HG03095 (cell line): ENCODE measurements around the gene FABP6.
"Not testable (repeated sequence)": the region's sequence is repeated elsewhere in the genome, so short reads cannot be mapped to it uniquely, and the experiment has no call there.

Source experiments
- ATAC-seq: cut with Tn5 transposase; IDR thresholded peaks from one replicate; pipeline ENCODE4 v1.9.1; 2021; ENCODE audit warnings: moderate library complexity; ENCODE audit not compliant: unreplicated experiment

Gene FABP6

DNA sequence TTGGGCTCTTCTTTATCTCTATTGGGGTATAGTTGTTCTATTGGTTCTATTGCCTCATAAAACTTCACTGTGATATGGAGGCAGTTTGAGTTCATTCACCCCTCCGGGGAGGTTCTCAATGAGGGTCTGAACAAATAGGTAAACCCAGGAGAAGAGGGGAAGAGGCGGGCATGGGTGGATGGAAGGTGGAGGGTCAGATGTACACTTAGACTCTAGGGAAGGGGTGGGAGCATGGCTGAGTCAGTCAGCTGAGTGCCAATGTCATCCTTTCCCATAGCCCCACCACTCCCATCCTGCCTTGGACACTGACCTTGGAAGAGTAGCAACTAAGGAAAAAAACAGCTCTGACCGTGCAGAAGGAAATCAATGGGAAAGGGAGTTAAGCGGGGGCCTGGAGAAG, 9.9 kb upstream of the FABP6 start:
- no peak for ATAC-seq

DNA sequence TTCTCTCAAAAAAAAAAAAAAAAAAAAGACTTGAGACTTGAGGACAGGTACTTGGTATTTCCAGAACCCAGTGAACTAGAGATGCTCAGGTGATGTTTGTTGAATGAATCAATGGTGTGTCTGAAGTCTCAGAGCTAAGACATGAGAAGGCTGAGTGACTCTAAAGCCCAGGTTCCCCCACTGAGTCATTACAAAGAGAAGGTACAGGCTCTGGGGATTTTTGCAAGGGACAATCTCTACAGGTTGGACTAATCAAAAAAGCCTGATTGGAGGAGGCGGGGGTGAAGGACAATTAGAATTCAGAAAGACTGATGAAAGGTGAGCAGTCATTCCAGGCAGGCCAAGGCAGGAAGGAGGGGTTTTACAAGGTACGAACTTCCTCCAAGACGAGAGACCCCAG, 8.2 kb upstream of the FABP6 start:
- ATAC-seq: no peak

DNA sequence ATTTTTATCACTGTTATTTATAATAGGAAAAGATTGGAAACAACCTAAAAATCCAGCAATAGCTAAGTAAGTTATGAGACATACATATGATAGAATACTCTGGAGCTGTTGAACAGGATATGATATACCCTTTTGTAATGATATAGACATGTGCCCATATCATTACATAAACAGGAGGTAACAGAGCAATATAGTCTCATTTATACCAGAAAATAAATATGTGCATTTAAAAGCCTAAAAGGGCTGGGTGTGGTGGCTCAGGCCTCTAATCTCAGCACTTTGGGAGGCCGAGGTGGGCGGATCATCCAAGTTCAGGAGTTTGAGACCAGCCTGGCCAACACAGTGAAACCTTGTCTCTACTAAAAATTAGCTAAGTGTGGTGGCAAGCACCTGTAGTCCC, 2.3 kb upstream of the FABP6 start:
- ATAC-seq: no peak

DNA sequence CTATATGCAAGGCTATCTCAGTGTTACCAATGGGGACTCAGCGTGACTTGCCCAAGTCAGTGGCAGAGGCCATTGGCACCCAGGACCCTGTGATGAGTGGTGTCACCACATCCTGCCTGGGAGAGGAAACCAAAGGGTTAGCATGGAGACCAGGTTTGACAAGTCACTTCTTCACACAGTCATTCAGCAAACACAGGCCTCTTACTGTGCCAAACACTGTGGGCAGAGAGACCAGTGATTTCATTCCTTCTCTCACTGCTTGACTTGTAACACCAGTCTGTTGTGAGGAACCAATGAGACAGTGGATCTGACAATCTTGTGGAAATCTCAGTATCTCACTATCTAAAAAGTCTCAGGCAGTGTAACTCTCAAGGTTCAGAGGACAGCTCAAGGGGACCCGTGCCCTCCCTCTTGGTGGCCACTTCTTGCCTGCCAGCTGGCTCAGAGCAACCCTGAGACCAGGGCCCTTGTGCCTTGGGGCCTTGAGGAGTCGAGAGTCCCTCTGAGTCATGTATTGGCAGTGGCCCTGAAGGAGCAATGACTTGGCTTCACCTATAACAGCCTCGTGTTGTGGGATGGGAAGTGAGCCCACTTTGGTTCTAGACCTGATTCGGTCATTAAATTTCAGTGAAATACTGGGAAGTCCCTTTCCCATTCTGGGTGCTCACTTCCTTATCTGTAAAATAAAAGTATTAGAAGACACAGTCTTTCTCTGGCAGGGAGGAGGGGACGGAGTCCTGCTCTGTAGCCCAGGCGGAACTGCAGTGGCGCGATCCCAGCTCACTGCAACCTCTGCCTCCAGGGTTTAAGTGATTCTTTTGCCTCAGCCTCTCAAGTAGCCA, 1.6 kb downstream of the FABP6 start:
- ATAC-seq: peak; percentile 52

DNA sequence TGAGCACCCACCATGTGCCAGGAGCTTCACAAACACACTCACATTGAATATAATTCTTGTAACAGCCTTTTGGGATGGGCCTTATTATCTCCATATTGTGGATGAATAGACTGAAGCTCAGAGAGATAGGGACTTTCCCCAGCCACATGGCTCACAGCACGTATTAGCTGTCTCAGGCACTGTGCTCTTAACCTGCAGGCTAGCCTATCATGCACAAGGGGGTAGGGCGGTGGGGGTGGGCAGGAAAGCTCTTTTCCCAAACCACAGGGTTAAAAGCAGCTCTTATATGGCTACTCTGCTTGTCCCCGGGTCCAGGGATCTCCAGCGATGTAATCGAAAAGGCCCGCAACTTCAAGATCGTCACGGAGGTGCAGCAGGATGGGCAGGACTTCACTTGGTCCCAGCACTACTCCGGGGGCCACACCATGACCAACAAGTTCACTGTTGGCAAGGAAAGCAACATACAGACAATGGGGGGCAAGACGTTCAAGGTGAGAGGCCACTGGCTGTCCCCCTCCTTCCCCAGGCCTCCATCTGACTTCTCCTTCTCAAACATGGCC, 2.6 kb downstream of the FABP6 start:
- ATAC-seq: no peak

DNA sequence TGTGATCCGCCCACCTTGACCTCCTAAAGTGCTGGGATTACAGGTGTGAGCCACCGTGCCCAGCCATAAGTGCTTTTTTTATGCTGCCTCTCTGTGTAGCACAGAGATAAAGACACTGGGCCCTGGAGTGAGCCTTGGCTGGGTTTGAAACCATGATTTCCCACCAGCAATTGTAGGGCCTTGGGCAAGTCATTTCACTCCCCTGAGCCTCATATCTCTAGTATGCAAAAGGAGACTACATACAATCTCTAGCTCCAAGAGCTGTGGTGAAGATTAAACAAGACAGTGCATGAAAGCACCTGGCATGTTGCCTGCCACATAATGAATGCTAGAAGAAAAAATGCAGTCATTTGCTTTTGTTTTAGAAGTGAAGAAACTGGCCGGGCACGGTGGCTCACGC, 3.9 kb downstream of the FABP6 start:
- ATAC-seq: no peak

DNA sequence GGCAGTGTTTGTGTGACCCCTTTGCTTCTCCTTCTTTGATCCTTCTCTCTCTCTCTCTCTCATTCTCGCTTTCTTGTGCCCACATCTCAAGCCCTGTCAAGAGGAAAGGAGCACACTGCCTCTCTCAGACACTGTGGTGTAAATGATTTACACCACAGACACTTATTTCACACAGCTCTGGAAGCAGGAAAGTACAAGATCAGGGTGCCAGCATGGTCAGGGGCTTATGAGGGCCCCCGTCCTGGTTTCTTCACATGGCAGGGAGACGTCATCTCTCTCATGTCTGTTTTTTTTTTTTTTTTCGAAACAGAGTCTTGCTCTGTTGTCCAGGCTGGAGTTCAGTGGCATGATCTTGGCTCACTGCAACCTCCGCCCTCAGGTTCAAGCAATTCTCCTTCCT, 6.4 kb downstream of the FABP6 start:
- ATAC-seq: no peak

DNA sequence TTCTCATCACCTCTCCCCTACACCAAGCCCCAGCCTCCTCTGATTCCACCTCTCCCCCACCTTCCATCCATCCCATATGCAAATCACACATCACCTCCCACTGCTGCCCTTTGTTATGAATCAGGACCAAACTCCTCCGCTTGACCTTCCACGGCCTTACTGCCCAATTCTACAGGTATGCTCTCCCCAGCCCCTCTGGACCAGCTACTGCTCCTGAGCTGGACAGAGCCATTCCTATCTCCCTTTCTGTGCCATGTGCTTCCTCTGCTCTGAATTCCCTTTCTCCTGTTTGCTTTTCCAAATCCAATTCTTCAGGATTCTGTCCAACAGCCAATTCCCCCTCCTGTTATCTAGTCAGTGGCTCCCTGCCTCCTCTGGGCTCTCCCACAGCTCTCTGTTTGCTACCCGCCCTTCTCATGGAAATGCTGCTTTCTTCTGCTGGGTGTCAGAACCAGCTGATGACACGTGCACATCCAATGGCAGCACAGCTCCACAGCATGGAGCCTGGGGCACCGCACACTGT, 8.3 kb downstream of the FABP6 start:
- ATAC-seq: no peak

DNA sequence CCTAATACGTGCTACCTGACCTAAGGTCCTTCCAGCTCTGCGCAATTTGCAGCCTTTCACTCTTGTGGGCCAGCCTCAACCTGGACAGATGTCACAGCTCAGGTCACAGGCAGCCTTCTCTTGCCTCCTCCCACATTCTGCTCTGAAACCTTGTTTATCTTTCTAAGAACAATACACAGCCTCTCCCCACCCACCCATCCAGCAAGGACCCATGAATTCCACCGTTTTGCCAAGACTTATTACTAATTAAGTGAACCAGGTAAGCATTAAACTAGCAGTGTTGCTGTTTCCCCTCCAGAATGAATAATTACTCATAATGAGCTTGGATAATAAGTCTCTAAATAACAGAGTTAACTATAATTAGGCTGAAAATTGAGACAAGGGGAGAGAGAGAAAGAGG, 11.0 kb downstream of the FABP6 start:
- no peak for ATAC-seq

DNA sequence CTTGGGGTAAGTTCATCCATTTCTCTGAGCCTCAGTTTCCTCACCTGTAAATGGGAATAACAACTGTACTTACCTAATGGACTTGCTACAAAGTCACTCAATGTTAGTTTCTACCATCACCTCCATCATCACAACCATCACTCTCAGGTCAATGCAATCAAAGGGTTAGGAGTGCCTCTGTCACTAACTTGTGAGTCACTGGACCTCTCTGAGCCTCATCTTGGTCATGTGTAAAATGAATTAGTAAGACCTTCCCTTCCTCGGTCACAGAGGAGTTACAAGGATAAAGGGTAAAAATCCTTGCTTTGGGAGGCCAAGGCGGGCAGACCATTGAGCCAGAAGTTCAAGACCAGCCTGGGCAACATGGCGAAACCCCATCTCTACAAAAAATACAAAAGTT, 12.8 kb downstream of the FABP6 start:
- no peak for ATAC-seq

DNA sequence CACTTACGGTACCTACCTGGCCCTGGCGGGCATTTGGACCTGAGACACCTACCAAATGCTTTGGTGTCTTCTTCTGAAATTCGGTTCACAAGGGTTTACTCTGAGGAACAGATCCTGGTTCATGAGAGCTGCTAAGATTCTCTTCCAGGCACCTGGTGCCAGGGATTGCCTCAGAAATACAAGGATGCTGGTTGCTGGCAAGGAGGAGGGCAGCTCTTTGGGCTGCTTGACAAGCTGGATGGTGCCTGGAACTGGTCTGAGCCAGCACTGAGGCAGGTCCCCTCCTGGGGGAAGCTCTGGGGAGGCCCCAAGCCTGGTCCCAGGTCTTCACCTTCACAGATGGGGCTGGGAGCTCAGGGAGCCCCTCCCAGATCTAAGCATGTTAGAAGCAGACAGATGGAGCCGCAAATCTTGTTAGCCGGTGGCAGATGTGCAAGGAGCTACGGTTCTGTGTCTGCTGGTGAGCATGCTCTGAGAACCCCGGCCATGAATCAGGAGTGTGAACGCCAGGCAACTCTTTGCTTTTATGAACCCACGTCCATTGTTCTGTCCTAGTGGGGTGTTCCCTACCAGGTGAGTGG, 16.3 kb downstream of the FABP6 start:
- ATAC-seq: no peak

DNA sequence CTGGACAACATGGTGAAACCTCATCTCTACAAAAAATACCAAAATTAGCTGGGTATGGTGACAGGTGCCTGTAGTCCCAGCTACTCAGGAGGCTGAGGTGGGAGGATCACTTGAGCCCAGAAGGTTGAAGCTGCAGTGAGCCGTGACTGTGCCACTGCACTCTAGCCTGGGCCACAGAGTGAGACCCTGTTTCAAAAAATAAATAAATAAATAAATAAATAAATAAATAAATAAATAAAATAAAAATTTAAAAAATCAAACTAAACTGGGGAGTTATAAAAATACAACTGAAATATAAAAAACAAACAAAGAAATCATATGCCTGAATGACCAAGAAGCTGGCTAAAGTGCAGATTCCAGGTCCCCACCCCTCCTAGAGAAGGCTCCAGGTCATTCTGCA, 20.3 kb downstream of the FABP6 start:
- ATAC-seq: not testable (repeated sequence)

DNA sequence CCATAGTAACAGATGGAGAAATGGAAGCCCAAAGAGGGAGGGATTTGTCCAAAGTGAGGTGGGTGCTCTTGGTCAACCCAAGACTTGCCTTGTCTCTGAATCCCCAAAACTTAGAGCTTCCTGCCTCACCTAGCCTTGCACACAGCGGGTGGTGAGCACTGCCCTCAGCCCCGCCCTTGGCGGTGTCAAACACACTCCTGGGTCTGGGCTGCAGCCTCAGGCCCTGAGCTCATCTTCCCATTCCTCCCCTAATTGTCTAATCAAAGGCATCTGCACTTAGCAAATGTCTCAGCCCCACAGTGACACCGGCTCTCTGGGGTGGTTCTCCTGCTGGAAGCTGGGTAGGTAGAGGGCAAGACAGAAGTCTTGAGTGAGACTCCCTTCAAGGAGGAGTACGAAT, 20.9 kb downstream of the FABP6 start:
- ATAC-seq: no peak

DNA sequence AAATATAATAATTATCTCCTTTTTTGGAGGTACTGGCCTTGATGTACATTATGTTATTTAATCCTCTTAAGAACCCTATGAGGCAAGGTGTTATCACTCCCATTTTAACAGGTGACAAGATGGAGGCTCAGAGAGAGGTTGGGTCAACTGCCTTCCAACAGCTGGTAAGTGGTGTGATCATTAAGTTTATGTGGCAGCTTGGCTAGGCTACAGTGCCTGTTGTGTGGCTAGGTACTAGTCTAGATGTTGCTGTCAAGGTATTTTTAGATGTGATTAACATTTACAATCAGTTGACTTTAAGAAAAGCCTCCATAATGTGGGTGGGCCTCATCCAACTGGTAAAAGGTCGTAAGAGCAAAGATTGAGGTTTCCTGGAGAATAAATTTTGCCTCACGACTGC, 21.5 kb downstream of the FABP6 start:
- no peak for ATAC-seq

DNA sequence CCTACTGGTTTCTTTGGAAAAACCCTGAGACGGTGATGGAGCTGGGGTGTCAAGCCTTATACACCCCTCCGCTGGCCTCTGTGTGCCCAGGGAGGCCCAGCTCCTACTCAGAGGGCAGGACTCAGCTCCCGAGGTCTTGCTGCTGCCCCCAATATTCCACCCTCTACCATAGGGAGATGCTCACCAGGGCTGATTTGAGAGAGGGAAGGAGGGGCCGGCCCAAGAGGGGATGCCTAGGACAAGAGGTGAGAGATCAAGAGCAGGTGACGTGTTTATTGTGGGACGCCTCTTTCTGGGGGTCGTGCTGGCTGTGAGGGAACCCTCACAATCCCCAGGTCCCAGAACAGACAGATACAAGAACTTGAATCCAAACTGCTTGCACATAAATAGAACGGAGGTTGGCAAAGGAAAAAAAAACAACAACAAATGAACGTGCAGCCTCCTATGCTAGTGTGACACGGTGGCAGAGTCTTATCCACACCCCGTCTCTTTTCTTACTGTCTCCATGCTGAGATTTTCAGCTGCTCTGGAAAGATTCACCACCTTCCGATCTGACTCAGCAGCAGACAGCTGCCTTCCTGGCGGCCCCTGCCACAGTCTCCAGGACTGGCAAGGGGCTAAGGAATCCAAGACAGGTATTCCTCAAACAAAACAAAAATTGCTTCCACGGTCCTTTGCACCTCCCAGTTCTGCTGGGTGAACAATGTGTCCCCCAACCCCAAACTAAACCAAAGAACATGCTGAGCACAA, 22.3 kb downstream of the FABP6 start:
- no peak for ATAC-seq

DNA sequence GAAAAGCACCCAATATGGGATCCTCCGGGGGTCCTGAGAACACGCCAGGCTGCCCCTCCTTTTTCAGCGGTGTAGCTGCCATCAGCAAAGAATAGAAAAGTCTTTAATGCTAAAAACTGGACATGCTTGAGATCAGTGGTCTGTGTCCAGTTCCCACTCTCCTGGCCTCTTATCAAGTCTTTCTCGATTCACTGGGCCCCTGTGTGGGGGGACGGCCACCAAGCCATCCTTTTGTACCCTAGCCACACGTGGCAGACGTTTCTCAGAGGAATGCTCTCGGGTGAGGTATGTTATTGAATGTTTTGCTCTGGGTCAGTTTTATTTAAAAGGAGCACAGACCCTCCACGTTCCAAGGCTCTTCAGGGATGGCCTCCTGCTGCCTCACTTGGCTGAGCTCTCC, 23.6 kb downstream of the FABP6 start:
- ATAC-seq: no peak

DNA sequence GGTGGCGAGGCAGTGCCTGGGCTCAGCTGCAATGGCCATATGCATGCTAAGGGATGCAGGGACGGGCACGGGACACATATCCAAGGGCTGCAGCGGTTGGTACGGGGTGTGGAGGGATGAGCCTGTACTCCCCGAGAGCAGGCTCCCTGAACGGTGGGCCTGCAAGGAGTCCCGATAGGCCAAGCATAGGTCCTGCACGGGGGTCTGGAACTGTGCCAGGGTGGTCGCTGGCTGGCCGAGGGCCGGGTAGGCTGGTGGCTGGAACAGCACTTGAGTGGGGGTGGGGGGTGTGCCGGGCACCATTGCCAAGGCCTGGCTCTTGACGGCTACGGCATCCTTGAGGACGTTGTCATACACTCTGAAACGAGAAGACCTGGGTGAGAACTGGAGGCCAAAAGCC, 24.1 kb downstream of the FABP6 start:
- no peak for ATAC-seq

DNA sequence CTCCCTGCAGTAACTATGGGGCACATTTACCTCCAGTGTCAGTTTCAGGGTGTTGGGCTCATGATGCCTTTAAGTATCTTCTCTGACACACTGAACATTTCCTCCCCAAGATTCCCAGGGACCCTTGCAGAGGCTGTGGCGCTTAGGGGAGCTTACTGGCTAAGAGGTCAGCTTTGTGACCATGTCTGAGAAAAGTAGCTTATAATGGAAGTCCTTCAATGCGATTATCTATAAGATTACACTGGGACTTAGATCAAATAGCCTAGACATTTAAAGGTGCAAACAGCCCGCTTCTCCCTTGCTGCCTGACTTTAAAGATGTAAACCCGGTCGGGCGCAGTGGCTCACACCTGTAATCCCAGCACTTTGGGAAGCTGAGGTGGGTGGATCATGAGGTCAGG, 25.4 kb downstream of the FABP6 start:
- ATAC-seq: no peak

DNA sequence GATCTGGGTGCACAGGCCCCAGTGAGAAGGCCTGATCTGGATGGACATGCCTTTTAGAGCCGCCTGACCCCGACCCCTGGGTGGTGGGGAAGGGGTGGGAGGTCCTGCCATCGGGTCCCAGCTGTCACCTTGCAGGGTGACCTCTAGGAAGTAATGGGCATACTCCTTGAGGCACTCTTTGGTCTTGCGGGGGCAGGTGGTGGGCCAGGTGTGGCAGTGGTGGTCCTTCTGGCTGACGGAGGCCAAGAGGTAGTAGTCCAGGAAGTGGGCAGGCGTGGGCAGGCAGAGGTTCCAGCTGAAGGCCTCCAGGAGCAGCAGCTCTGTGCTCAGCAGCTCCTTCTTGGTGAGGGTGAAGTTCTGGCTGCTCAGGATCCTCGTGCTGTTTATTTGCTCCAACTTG, 30.0 kb downstream of the FABP6 start:
- ATAC-seq: no peak

DNA sequence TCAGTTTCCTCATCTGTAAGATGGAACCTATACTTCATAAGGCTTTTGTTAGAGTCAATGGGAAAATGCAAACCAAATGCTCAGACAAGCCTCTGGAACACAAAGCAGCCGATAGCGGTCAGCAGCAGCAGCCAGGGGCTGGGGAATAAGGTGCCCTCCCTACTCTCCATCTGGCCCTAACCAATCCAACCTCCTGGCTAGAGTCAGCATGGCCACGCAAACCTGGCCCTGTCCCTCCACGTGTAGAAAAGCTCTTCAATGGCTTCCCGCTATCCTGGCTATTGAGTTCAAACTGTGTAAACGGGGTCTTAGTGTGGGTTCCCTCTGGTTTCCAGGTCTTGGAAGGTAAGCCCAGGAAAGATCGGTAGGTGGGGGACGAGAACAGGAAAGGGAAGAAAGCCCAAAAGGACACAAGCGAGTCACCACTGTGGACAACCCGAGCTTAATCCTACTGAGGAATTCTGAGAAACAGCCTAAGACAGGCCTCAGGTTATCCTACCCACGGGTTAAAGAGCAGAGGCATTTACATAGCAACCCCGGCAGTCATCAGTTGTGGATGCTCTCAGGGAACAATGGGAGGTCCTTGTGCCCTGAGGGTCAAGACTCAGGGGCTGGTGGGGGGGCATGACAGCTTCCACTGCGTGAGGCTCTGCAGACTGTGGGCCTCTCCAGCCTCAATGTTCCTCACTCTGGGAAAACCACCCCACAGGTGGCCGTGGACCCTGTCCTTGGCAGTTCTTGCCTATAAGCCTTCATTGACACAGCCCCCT, 30.9 kb downstream of the FABP6 start:
- ATAC-seq: no peak
